ENCODE data around the gene PDE11A. TPM values are rescaled to one million over a fixed set of nuclear protein-coding genes. Genes with fewer than 3 reads are reported as not detected.

The PDE11A gene
- total RNA-seq, 1 experiment from 2014 or later = 1.4 TPM

DNA sequence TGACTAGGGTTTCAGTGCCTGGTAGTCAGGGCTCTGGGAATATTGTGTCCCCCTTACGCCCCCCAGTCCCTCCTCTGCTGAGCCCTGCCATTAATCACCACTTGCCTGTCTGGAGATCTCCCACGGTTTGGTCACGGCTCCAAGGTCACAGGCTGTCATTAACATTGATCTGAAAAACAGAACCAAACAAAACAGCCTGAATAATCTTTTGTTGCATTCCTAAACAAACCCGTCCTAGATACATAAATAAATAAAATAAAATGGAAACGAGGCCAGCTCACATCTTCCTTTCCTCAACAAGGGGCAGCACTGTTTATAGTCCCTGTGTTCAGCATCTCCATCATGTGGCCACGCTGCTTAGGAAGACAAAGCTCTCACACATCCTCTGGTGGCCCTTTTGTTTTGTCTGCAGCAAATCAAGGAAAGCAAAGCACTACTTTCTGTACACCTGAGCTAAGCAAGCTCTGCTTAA, 397.2 kb downstream of the PDE11A start:
- BruUV-seq (replicated peaks) = no TSS peak
- CTCF ChIA-PET = no interaction called here

DNA sequence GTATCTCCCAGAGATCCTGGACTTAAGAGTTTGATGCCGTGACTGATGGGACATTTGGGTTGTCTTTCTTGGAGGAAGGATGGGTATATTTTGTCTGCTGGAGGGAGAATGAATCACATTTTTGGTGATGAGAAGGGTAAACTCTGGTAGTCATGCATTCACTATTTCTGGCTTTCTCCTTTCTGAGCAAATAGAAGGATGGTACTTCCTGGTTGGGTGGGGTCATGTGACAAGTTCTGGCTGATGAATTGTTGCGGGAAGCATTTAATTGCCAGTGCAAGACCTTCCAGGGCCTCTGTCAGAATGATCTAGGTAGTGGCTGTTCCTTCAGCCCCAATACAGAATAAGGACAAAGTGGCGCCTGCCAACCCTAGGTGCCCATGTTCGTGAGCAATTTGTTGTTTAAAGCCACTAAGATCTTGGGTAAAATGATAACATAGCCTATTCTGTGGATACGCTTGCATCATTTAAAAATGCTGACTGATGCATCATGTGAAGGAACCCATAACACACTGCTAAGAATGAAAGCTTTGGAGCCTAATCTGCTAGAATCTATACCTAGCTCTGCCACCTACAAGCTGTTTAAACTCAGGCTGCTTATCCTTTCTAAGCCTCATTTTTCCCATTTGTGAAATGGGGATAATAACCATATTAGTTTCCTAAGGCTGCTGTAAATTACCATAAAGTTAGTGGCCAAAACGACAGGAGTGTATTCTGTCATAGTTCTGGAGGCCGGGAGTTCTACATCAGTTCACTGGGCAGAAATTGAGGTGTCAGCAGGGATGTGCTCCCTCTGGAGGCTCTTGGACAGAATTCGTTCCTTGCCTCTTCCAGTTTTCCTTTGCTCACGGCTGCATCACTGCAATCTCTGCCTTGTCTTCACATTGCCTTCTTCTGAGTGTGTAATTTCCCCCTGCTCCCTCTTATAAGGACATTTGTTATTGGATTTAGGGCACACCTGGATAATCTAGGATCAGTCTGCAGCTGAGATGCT, 398.7 kb downstream of the PDE11A start:
- Mint-ChIP-seq H3K27me3 (ENCODE audit: unreplicated experiment) (no peaks in the 10 kb centered on the region), H3K36me3 (ENCODE audit: insufficient read depth, unreplicated experiment) (no peaks in the 10 kb centered on the region), H3K9me3 (ENCODE audit: low read depth, unreplicated experiment) (no peaks in the 10 kb centered on the region), H3K4me1 (ENCODE audit: low read depth, unreplicated experiment) (no peaks in the 10 kb centered on the region), H3K27ac (ENCODE audit: unreplicated experiment) (no peak overlapping the region), H3K4me3 (ENCODE audit: low read depth, unreplicated experiment) (no peak overlapping the region)
- BruUV-seq (replicated peaks) = no TSS peak
- DNase-seq = no peak
- TF ChIP-seq, protein P1, sequence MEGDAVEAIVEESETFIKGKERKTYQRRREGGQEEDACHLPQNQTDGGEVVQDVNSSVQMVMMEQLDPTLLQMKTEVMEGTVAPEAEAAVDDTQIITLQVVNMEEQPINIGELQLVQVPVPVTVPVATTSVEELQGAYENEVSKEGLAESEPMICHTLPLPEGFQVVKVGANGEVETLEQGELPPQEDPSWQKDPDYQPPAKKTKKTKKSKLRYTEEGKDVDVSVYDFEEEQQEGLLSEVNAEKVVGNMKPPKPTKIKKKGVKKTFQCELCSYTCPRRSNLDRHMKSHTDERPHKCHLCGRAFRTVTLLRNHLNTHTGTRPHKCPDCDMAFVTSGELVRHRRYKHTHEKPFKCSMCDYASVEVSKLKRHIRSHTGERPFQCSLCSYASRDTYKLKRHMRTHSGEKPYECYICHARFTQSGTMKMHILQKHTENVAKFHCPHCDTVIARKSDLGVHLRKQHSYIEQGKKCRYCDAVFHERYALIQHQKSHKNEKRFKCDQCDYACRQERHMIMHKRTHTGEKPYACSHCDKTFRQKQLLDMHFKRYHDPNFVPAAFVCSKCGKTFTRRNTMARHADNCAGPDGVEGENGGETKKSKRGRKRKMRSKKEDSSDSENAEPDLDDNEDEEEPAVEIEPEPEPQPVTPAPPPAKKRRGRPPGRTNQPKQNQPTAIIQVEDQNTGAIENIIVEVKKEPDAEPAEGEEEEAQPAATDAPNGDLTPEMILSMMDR (IDR thresholded peaks at IDR 0.05; ENCODE audit: unreplicated experiment) = peak; percentile 16
- intact Hi-C loops (cut with micrococcal nuclease; ENCODE audit: unreplicated experiment) = no loop called here
- CTCF ChIA-PET = interaction anchor here (0.6 kb wide), 1 partner anchor 69 kb away, joined by 3 read pairs; no protein-coding TSS in a partner anchor

More for the DNA sequence above, 397.2 kb downstream of the PDE11A start:
- intact Hi-C loops (cut with micrococcal nuclease; ENCODE audit: unreplicated experiment) = no loop called here
- H3K36me3 Mint-ChIP-seq (ENCODE audit: insufficient read depth, unreplicated experiment) = no peaks in the 10 kb centered on the region
- H3K27me3 Mint-ChIP-seq (ENCODE audit: unreplicated experiment) = no peaks in the 10 kb centered on the region
- TF ChIP-seq, protein P1 (IDR thresholded peaks at IDR 0.05; ENCODE audit: unreplicated experiment) = no peak
- H3K4me3 Mint-ChIP-seq (ENCODE audit: low read depth, unreplicated experiment) = no peak overlapping the region
- H3K9me3 Mint-ChIP-seq (ENCODE audit: low read depth, unreplicated experiment) = no peaks in the 10 kb centered on the region
- no peaks in the 10 kb centered on the region for H3K4me1 Mint-ChIP-seq (ENCODE audit: low read depth, unreplicated experiment)
- DNase-seq = no peak
- no peak overlapping the region for H3K27ac Mint-ChIP-seq (ENCODE audit: unreplicated experiment)

DNA sequence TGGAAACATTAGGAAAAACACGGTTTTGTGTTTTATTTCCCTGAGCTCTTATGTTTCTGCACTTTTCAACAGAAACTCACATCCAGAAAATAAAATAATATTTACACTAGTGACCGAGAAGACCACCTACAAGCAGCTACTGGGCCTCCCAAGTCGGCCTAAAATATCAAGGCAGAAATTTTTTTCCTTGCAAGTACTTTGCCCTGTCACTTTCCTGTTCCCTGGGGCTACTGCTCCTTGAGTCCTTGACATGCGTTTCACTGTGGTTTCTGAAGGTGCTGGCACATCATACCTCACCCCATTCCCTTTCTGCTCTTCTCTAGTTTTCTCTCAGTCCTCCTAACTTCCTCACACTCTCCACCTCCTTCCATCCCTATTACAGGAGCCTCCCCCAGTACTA, 400.9 kb downstream of the PDE11A start:
- H3K4me3 Mint-ChIP-seq (ENCODE audit: low read depth, unreplicated experiment) = no peak overlapping the region
- no TSS peak for BruUV-seq (replicated peaks)
- CTCF ChIA-PET = no interaction called here

DNA sequence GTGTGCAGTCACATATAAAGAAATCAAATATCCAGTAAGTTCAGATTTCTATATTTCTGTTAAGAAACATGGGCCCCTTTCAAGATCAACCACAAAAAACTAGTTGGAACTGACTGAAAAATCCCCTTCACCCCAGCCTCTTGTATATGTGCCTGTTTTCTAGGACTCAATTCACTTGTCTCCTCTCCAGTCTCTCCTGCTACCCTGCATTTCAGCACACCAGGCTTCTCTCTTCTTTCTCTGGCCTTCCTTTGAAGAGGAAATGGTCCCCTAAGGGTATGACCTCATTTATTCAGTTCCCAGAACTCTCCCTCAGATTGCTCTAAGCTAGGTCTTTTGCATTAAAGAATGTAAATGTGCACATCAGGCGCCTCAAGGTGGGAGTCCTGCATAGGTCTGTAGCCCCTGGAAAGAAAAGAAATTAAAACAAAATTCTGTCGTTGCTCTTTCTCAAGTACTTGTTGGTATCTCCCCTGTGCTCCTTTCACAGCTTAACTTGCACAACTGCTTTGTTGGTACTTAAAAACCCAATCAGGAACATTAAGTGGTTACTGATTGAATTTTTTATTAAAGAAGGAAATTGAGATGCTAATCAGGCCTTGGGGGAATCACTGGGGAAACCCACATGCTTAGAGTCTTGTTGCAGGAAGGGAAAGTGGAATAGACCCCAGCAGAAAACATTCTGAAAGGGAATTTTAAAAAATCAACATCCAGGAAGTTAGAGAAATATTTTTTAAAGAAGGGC, 401.6 kb downstream of the PDE11A start:
- BruUV-seq (replicated peaks) = no TSS peak
- Mint-ChIP-seq H3K27me3 (ENCODE audit: unreplicated experiment) (no peaks in the 10 kb centered on the region), H3K9me3 (ENCODE audit: low read depth, unreplicated experiment) (no peaks in the 10 kb centered on the region), H3K36me3 (ENCODE audit: insufficient read depth, unreplicated experiment) (no peaks in the 10 kb centered on the region), H3K4me3 (ENCODE audit: low read depth, unreplicated experiment) (no peak overlapping the region), H3K27ac (ENCODE audit: unreplicated experiment) (no peak overlapping the region), H3K4me1 (ENCODE audit: low read depth, unreplicated experiment) (no peaks in the 10 kb centered on the region)
- TF ChIP-seq, protein P1 (IDR thresholded peaks at IDR 0.05; ENCODE audit: unreplicated experiment) = no peak
- CTCF ChIA-PET = no interaction called here
- DNase-seq = no peak
- intact Hi-C loops (cut with micrococcal nuclease; ENCODE audit: unreplicated experiment) = no loop called here

More for the DNA sequence above, 400.9 kb downstream of the PDE11A start:
- Mint-ChIP-seq H3K27me3 (ENCODE audit: unreplicated experiment) (no peaks in the 10 kb centered on the region), H3K36me3 (ENCODE audit: insufficient read depth, unreplicated experiment) (no peaks in the 10 kb centered on the region), H3K4me1 (ENCODE audit: low read depth, unreplicated experiment) (no peaks in the 10 kb centered on the region), H3K9me3 (ENCODE audit: low read depth, unreplicated experiment) (no peaks in the 10 kb centered on the region), H3K27ac (ENCODE audit: unreplicated experiment) (no peak overlapping the region)
- DNase-seq = no peak
- TF ChIP-seq, protein P1 (IDR thresholded peaks at IDR 0.05; ENCODE audit: unreplicated experiment) = no peak
- intact Hi-C loops (cut with micrococcal nuclease; ENCODE audit: unreplicated experiment) = no loop called here

Data from Calu3 (cell line).